GM18873 (cell line): ENCODE data around the gene MED4.

Experiments
- ATAC-seq: cut with Tn5 transposase; IDR thresholded peaks from one replicate; pipeline ENCODE4 v1.9.1; 2021; ENCODE audit warnings: mild to moderate bottlenecking, moderate library complexity, moderate number of reproducible peaks; ENCODE audit not compliant: unreplicated experiment, low FRiP score

The MED4 gene

DNA sequence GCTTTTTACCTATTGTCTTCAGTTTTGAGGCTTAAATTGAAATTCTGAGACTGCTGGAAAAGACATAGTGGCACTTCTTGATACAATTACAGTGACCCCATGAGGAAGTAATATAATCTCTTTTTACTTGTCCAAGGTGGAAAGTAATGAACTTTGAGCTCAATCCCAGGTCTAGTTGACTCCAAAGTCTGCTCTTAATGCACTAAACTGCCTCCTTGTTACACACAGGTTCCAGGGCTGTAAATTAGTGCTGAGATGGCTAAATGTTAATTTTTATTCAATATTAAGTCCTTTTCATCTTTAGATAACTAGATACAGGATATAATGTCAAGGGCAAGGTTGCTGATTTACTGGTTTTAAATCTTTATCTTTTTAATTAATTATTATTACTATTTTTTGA, 54.9 kb downstream of the MED4 start:
- ATAC-seq = no peak

DNA sequence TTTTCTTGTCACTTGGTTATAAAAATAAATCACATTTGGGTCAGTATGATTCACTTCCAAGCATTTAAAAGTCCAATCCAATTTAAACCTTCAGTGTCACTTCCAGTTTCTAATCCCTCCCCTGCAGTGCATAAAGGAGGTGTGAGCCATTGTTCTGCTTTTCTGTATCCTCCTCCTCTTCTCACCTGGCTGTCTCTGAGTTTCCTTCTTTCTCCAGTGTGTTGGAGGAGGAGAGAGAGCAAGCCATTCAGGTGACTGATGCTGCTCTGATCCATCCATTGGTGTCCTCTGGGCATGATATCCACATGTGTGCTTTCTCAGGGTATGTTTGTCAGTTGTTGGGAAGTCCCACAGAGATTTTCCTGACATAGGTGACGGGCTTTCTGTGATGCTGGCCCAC, 56.1 kb downstream of the MED4 start:
- no peak for ATAC-seq

DNA sequence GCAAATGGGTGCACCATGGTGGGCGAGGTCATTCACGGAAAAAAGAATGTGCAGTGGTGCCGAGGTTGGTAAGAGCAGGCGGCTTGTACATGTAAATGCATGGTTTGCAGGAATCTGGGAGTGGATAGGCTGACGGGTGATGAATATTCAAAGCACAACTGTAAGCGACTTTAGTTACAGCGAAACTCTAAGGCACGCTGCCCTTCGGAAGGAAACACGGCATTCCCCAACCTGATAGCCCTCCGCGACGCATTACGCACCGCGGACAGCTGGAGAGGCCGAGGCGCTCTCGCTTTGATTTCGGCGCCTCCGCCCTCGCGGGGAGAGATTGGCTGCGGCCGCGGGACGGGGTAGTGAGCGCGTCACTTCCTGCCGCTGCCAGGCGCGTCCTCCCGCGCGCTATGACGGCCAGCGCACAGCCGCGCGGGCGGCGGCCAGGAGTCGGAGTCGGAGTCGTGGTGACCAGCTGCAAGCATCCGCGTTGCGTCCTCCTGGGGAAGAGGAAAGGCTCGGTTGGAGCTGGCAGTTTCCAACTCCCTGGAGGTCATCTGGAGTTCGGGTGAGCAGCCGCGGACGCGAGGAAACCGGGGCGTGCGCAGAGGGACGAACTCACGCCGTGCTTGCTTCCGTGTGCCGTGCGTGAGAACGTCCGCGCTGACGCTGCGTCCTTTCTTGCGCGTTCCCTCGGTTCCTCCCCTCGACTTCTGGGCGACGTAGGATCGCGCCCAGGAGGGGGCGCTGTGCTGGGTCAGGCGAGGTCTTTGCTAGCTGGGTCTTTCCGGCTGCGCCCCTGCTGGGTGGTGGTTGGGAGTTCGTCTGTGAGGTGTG, 57.3 kb downstream of the MED4 start, which contains the start of gene NUDT15:
Gene NUDT15 (plus strand): TSS at position 381 of the 828 bp plus-strand sequence. CDS start 21 bp downstream, at position 402.
- peak; percentile 87 for ATAC-seq

DNA sequence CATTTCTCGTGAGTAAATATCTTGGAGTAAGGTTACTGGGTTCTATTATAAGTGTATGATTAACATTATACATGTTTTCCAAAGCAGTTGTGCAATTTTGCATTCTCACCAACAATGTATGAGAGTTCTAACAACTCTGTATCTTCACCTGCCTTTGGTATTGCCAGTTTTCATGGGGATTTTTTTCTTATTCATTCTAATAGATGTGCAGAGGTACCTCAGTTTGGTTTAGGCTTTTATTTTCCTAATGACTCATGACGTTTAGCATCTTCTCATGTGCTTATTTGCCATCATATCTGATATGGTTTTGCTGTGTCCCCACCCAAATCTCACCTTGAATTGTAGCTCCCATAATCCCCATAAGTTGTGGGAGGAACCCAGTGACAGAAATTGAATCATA, 65.0 kb downstream of the MED4 start:
- no peak for ATAC-seq

DNA sequence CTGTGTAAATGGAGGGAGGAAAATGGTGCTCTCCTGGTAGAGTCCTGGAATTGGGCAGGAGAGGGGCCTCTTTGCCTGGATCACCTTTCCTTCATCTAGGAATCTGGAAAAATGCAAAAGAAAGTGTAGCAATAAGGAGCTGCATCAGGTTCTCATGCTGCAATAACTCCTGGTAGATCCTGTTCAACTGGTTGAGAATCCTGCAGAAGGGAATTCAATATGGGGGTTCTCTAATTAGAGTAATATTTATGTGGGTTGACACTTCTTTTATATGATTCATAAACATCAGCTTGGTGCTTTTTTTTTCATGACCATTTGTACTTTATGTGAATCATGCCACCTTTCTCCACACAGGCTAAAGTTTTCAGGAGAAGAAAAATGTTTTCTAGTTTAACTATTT, 66.8 kb downstream of the MED4 start:
- no peak for ATAC-seq
